DMS153 treated with DMSO at 0.1 percent for 48 hours (cell line): ENCODE data around the gene IGFBP6.

Experiments used
- DNase-seq: peaks from one replicate; lab custom pipeline; 2025; ENCODE audit not compliant: unreplicated experiment; lab: John Stamatoyannopoulos, UW

Gene IGFBP6

GRCh38 chr12:53115891-53116648, 18.6 kb downstream of the IGFBP6 start:
- DNase-seq, result no peak

GRCh38 chr12:53118751-53119300, 21.4 kb downstream of the IGFBP6 start:
- DNase-seq, result no peak

GRCh38 chr12:53120685-53121525, 23.4 kb downstream of the IGFBP6 start:
- DNase-seq, result no peak

- DNase-seq, result no peak
Observed at GRCh38 chr12:53122961-53123468, 25.5 kb downstream of the IGFBP6 start.

GRCh38 chr12:53123578-53124351, 26.3 kb downstream of the IGFBP6 start:
- no peak for DNase-seq

- DNase-seq, result no peak
Observed at GRCh38 chr12:53124352-53124723, 26.9 kb downstream of the IGFBP6 start.

GRCh38 chr12:53127169-53127568, 29.7 kb downstream of the IGFBP6 start:
- DNase-seq, result no peak

- DNase-seq, result no peak
Observed at GRCh38 chr12:53128780-53129569, 31.5 kb downstream of the IGFBP6 start.

- no peak for DNase-seq
Observed at GRCh38 chr12:53131844-53132243, 34.4 kb downstream of the IGFBP6 start.

- DNase-seq, result no peak
Observed at GRCh38 chr12:53133722-53134121, 36.3 kb downstream of the IGFBP6 start.

- DNase-seq, result no peak
Observed at GRCh38 chr12:53143355-53143754, 45.9 kb downstream of the IGFBP6 start.

GRCh38 chr12:53145383-53146260, 48.2 kb downstream of the IGFBP6 start:
- no peak for DNase-seq

GRCh38 chr12:53147181-53147580, 49.7 kb downstream of the IGFBP6 start:
- DNase-seq, result no peak

GRCh38 chr12:53147653-53148052, 50.2 kb downstream of the IGFBP6 start:
- DNase-seq, result no peak

- DNase-seq, result no peak
Observed at GRCh38 chr12:53151039-53151438, 53.6 kb downstream of the IGFBP6 start.
